Spleen (tissue), 11 donors: Measurements from ENCODE around the gene PPDPF. TPM values are rescaled to one million over a fixed set of nuclear protein-coding genes. Genes with fewer than 3 reads are reported as not detected.

Experiments used
- DNase-seq: peaks from one replicate; pipeline ENCODE4 v3.0.0-alpha.2; 2020
- H3K27ac ChIP-seq, 8 donors: fragments of 200-600 bp; sonication (generic) in 7 of 8; 1 replicate in 4 of 8; 2 replicates in 4 of 8; pipeline versions ENCODE4 v1.5.0 to v1.8.0; 2016 to 2021; ENCODE audit warnings: inconsistent platforms in 4 of 8, mild to moderate bottlenecking in 4 of 8, moderate library complexity in 1 of 8
- H3K27me3 ChIP-seq, 7 donors: fragments of 200-600 bp; sonication (generic) in 6 of 7; replicated peaks in 1 of 7; 1 replicate in 4 of 7; 2 replicates in 3 of 7; pipeline versions ENCODE4 v1.5.0 to v1.8.0; 2016 to 2021; ENCODE audit warnings: inconsistent platforms in 3 of 7, mild to moderate bottlenecking in 1 of 7
- H3K36me3 ChIP-seq, 6 donors: fragments of 200-600 bp; sonication (generic) in 5 of 6; 1 replicate in 4 of 6; 2 replicates in 2 of 6; pipeline versions ENCODE4 v1.5.0 to v1.8.0; 2016 to 2021; ENCODE audit warnings: inconsistent platforms in 2 of 6
- H3K4me1 ChIP-seq, 6 donors: fragments of 200-600 bp; sonication (generic) in 5 of 6; 1 replicate in 3 of 6; 2 replicates in 3 of 6; pipeline versions ENCODE4 v1.5.0 to v1.8.0; 2016 to 2021; ENCODE audit warnings: inconsistent platforms in 3 of 6
- H3K4me3 ChIP-seq, 8 donors: fragments of 200-600 bp; sonication (generic) in 7 of 8; 1 replicate in 4 of 8; 2 replicates in 4 of 8; pipeline versions ENCODE4 v1.5.0 to v1.8.0; 2016 to 2021; ENCODE audit warnings: inconsistent platforms in 4 of 8, mild to moderate bottlenecking in 4 of 8, moderate library complexity in 2 of 8
- H3K9me3 ChIP-seq, 8 donors: fragments of 200-600 bp; sonication (generic) in 7 of 8; 1 replicate in 4 of 8; 2 replicates in 4 of 8; pipeline versions ENCODE4 v1.5.0 to v1.8.0; 2016 to 2021; ENCODE audit warnings: inconsistent platforms in 4 of 8
- POLR2A ChIP-seq, 3 donors: fragments of 450-650 bp; IDR thresholded peaks; one replicate each; pipeline ENCODE4 v1.5.1; 2017; ENCODE audit warnings: antibody characterized with exemption in 3 of 3, mild to moderate bottlenecking in 1 of 3
- POLR2AphosphoS5 ChIP-seq, 3 donors: sonication (generic); formaldehyde crosslinking; IDR thresholded peaks; one replicate each; pipeline ENCODE4 v1.5.1; 2017; ENCODE audit warnings: antibody characterized with exemption in 3 of 3
- WGBS, 5 donors: extraction: QIAGEN DNeasy Blood & Tissue Kit in 3 of 5; methylation state at CpG; one replicate each; pipeline versions ENCODE4 v1.1.5 to v1.1.7; 2013 to 2018; 5-methylcytosine and 5-hydroxymethylcytosine counted together
- intact Hi-C: fragments of 100-400 bp; cut with DNase I; formaldehyde crosslinking; loops from one replicate; pipeline ENCODE4 v1.15.0; 2023; ENCODE audit warnings: low total_unique reads
- polyA plus RNA-seq, 3 donors: library from polyadenylated mRNA; stranded (reverse); fragments of 200-250 nt; gene quantifications; one replicate each; pipeline ENCODE4 v1.2.1, GENCODE V29; 2013
- total RNA-seq, 7 donors: library from RNA; depleted of rRNA in 3 of 7; stranded (reverse); fragments of >200 nt in 3 of 7; fragmentation: NEBNext Ultra II Directional in 4 of 7; extraction: Animal tissue kit (Norgen Biotek cat#: 25700) in 4 of 7; gene quantifications; one replicate each; pipeline versions ENCODE4 v1.1.0 to v1.2.1, GENCODE V29; 2016 to 2021
- TF ChIP-seq, protein P1 (sequence below), 11 experiments: fragments of 200-600 bp in 7 of 11; fragments of 450-650 bp in 4 of 11; sonication (generic) in 4 of 11; IDR thresholded peaks in 8 of 11; conservative IDR thresholded peaks in 3 of 11; 1 replicate in 7 of 11; 2 replicates in 4 of 11; pipeline versions ENCODE4 v1.4.0 to v1.8.0; 2016 to 2021; ENCODE audit warnings: antibody characterized with exemption in 11 of 11, inconsistent platforms in 4 of 11, mild to moderate bottlenecking in 1 of 11
- donor health status: healthy with polysubstance abuse.
- donor health status: DM: no; HTN: no; CAD: no; lungs with moderate emphysema.
- donor health status: DM: no; HTN: no; CAD: no.
- donor health status: Bipolar disorder and iron deficiency.
- donor health status: healthy.
- donor health status: DM: no; HTN: no; CAD: no.
- donor health status: DM: yes; HTN: yes; CAD: no.

PPDPF gene
- total and polyA plus RNA-seq, 10 donors = 68.8 to 275 (median 124) TPM

DNA sequence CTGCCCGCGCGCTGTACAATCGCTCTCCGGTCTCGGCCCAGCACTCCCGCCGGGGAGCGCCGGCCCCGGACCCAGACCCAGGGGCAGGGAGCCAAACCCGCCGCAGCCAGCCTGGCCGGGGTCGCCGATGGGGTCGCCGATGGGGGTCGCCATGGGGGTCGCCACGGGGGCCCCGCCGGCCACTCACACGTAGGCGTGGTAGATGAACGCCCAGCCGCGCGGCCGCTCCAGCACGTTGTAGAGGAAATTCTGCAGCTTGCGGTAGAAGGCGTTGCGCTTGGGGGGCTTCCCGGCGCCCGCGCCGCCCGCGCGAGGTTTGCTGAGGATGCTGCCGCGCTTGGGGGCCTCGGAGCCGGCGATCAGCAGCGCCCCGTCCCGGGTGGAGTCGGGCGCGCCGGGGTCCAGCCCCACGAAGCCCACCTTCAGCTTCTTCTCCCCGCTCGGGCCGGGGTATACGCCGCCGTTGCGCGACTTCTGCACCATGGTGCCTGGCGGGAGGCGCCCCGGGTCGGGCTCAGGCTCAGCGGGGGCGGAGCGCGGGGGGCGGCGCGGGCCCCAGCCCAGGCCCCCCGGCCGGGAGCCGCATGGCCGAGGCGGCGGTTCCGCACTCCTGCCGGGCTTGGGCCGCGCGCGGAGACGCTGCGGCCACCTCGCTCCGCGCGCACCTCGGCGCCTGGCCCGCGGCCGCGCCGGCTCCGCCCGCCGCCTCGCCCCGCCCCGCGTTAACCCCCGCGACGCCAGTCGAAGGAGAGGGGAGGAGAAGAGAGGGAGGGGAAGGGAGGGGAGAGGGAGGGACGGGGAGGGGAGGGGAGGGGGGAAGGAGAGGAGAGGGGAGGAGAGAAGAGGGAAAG is 48.4 kb upstream of the PPDPF start, which contains the start of gene KCNQ2:
TSS of gene KCNQ2 (minus strand) at position 675 of the 851 bp plus-strand sequence. CDS start at position 483, 192 bp downstream.
- H3K4me3 ChIP-seq = peak within 1 kb of the TSS in 6 of 8 donors; percentile 10 to 63 (median 22)
- TF ChIP-seq, protein P1, sequence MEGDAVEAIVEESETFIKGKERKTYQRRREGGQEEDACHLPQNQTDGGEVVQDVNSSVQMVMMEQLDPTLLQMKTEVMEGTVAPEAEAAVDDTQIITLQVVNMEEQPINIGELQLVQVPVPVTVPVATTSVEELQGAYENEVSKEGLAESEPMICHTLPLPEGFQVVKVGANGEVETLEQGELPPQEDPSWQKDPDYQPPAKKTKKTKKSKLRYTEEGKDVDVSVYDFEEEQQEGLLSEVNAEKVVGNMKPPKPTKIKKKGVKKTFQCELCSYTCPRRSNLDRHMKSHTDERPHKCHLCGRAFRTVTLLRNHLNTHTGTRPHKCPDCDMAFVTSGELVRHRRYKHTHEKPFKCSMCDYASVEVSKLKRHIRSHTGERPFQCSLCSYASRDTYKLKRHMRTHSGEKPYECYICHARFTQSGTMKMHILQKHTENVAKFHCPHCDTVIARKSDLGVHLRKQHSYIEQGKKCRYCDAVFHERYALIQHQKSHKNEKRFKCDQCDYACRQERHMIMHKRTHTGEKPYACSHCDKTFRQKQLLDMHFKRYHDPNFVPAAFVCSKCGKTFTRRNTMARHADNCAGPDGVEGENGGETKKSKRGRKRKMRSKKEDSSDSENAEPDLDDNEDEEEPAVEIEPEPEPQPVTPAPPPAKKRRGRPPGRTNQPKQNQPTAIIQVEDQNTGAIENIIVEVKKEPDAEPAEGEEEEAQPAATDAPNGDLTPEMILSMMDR (IDR thresholded peaks at IDR 0.05 in 8 of 11, conservative IDR thresholded peaks at IDR 0.05 in 3 of 11) = no peak
- TF ChIP-seq POLR2AphosphoS5 (IDR thresholded peaks at IDR 0.05) (no peak), POLR2A (IDR thresholded peaks at IDR 0.05) (no peak)
- H3K27ac ChIP-seq = no peak within 1 kb of the TSS
- DNase-seq = no peak
- H3K4me1 ChIP-seq = peaks cover 0 to 27% (median 14%) of the 10 kb centered on the region in 6 donors
- H3K27me3 ChIP-seq = peaks cover 3 to 98% (median 92%) of the 10 kb centered on the region in 7 donors
- intact Hi-C loops = no loop called here
- no peaks in the 10 kb centered on the region for H3K9me3 ChIP-seq
- H3K36me3 ChIP-seq = no peaks in the 10 kb centered on the region
- WGBS, 5 donors = 0 to 2% (median 1%) methylated on average over 6 to 110 of the region's 111 CpGs

DNA sequence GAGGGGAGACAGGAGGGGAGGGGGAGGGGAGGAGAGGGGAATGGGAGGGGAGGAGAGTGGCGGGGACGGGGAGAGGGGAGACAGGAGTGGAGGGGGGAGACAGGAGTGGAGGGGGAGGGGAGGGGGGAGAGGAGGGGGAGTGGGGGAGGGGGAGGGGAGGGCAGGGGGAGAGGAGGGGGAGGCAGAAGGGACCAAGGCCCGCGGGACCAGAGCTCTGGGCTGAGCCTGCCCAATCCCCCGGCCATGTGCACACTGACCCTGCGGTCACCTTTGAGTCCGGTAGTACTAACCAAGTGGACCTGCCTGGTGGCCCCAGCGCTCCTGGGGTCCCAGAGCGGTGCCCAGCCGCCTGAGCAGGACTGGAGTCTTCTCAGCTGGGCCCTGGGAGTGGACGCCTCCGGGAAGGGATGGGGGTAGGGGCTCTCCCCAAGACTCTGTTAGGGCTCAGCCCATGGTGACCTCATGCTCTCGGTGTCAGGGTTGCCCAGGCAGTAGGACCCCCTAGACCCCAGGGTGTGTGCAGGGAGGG is 47.6 kb upstream of the PPDPF start:
- intact Hi-C loops = no loop called here
- Histone ChIP-seq H3K27me3 (peaks cover 3 to 100% (median 88%) of the 10 kb centered on the region in 7 donors), H3K27ac (no peak overlapping the region), H3K4me3 (no peak overlapping the region), H3K9me3 (no peaks in the 10 kb centered on the region), H3K36me3 (no peaks in the 10 kb centered on the region), H3K4me1 (peaks cover 0 to 27% (median 14%) of the 10 kb centered on the region in 6 donors)
- no peak for DNase-seq
- WGBS, 5 donors = 49 to 71% (median 62%) methylated on average over 8 to 11 of the region's 13 CpGs
- no peak for TF ChIP-seq POLR2A (IDR thresholded peaks at IDR 0.05)

DNA sequence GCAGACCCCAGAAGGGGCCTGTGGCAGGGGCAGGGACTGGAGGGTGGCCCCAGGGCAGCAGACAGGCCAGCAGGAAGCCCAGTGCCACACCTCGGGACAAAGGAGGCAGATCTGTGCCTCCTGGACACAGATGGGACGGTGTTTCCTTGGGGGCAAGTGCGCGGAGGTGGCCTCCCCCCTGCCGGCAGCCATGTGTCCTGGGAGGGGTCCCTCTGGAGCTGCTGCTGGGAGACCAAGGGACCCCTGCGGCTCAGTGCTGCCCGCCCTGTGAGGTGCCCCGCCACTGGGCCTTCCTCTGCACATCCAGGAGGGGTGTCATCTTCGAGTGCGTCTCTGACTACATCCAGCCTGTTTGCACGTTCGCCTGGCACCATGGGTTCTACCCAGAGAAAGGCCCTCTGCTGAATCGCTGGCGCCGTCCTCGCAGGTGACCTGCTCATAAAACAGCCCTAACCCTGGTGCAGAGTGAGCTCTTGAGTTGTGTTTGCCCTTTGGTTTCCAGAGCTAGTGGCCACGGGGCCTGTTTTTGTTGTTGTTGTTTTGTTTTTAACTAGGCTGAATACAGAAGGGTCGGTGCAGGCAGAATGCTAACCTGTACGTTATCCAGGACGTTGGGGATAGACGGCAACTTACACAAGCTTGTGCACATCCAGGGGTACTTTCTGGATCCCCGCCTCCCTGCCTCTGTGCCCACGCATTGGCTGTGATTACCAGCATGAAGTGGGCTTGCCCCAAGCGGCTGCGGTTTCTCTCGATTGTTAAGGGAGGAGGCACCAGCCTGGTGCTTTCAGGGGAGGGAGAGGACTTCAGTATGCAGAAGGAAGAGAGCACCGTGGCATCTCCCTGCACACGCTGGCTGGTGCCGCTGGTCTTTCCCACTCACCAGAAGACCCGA is 46.8 kb upstream of the PPDPF start:
- no peaks in the 10 kb centered on the region for H3K9me3 ChIP-seq
- intact Hi-C loops = no loop called here
- peaks cover 3 to 100% (median 88%) of the 10 kb centered on the region in 7 donors for H3K27me3 ChIP-seq
- DNase-seq = no peak
- 33 to 38% (median 33%) methylated on average over 13 to 30 of the region's 30 CpGs for WGBS, 5 donors
- peaks cover 0 to 27% (median 14%) of the 10 kb centered on the region in 6 donors for H3K4me1 ChIP-seq
- H3K36me3 ChIP-seq = no peaks in the 10 kb centered on the region
- no peak overlapping the region for H3K4me3 ChIP-seq
- H3K27ac ChIP-seq = no peak overlapping the region
- no peak for TF ChIP-seq POLR2AphosphoS5 (IDR thresholded peaks at IDR 0.05)
- TF ChIP-seq, protein P1 (IDR thresholded peaks at IDR 0.05 in 8 of 11, conservative IDR thresholded peaks at IDR 0.05 in 3 of 11) = no peak
- no peak for TF ChIP-seq POLR2A (IDR thresholded peaks at IDR 0.05)

GRCh38 chr20:63475209-63475608 is 45.4 kb upstream of the PPDPF start:
- Histone ChIP-seq H3K27me3 (peaks cover 3 to 100% (median 88%) of the 10 kb centered on the region in 7 donors), H3K27ac (no peak overlapping the region), H3K4me1 (peaks cover 0 to 27% (median 14%) of the 10 kb centered on the region in 6 donors), H3K4me3 (no peak overlapping the region), H3K36me3 (no peaks in the 10 kb centered on the region), H3K9me3 (no peaks in the 10 kb centered on the region)
- intact Hi-C loops = no loop called here
- WGBS, 5 donors = 10 to 19% (median 18%) methylated on average over 15 to 16 of the region's 16 CpGs
- no peak for DNase-seq
- TF ChIP-seq POLR2AphosphoS5 (IDR thresholded peaks at IDR 0.05) = no peak
- TF ChIP-seq, protein P1 (IDR thresholded peaks at IDR 0.05 in 8 of 11, conservative IDR thresholded peaks at IDR 0.05 in 3 of 11) = no peak
- TF ChIP-seq POLR2A (IDR thresholded peaks at IDR 0.05) = no peak
